HG03064 (cell line): Measurements from ENCODE around the gene FOXI3.

Source experiments
- ATAC-seq: cut with Tn5 transposase; IDR thresholded peaks from one replicate; pipeline ENCODE4 v1.9.1; 2021; ENCODE audit warnings: low read depth; ENCODE audit not compliant: unreplicated experiment

The FOXI3 gene

GRCh38 chr2:88452565-88452905 is at the start of gene FOXI3:
Gene FOXI3, minus strand, starts transcription at chr2:88452693. Its CDS starts 158 bp downstream, at chr2:88452535.
- ATAC-seq, result no peak

- ATAC-seq, result no peak
Measured at GRCh38 chr2:88500691-88501090, 48.2 kb upstream of the FOXI3 start.

- no peak for ATAC-seq
Measured at GRCh38 chr2:88499204-88499603, 46.7 kb upstream of the FOXI3 start.

- ATAC-seq, result no peak
Measured at GRCh38 chr2:88493481-88493880, 41.0 kb upstream of the FOXI3 start.

- no peak for ATAC-seq
Measured at GRCh38 chr2:88492002-88492401, 39.5 kb upstream of the FOXI3 start.

- no peak for ATAC-seq
Measured at GRCh38 chr2:88489181-88489580, 36.7 kb upstream of the FOXI3 start.

- ATAC-seq, result no peak
Measured at GRCh38 chr2:88483200-88483599, 30.7 kb upstream of the FOXI3 start.

GRCh38 chr2:88481691-88482336 is 29.3 kb upstream of the FOXI3 start:
- ATAC-seq, result no peak

- no peak for ATAC-seq
Measured at GRCh38 chr2:88472811-88473210, 20.3 kb upstream of the FOXI3 start.

GRCh38 chr2:88471083-88471942 is 18.8 kb upstream of the FOXI3 start:
- ATAC-seq, result no peak

- ATAC-seq, result no peak
Measured at GRCh38 chr2:88469202-88470114, 17.0 kb upstream of the FOXI3 start.

- ATAC-seq, result no peak
Measured at GRCh38 chr2:88464153-88464552, 11.7 kb upstream of the FOXI3 start.

- ATAC-seq, result no peak
Measured at GRCh38 chr2:88458633-88459032, 6.1 kb upstream of the FOXI3 start.

- no peak for ATAC-seq
Measured at GRCh38 chr2:88452980-88453582, 588 bp upstream of the FOXI3 start.

GRCh38 chr2:88451811-88452564 is 505 bp downstream of the FOXI3 start:
- ATAC-seq, result no peak

GRCh38 chr2:88450925-88451810 is 1.3 kb downstream of the FOXI3 start:
- no peak for ATAC-seq

- ATAC-seq, result no peak
Measured at GRCh38 chr2:88450186-88450585, 2.3 kb downstream of the FOXI3 start.

- no peak for ATAC-seq
Measured at GRCh38 chr2:88448248-88448647, 4.2 kb downstream of the FOXI3 start.

GRCh38 chr2:88443353-88443938 is 9.0 kb downstream of the FOXI3 start:
- ATAC-seq, result no peak
